Gastroesophageal sphincter (tissue), 3 donors: Measurements from ENCODE around the gene UBL4A.

Source experiments
- CTCF ChIP-seq, 4 experiments: fragments of 200-600 bp in 2 of 4; fragments of 450-650 bp in 2 of 4; sonication (generic) in 1 of 4; IDR thresholded peaks; one replicate each; pipeline ENCODE4 v1.5.1; 2017 to 2019; ENCODE audit warnings: antibody characterized with exemption in 4 of 4, mild to moderate bottlenecking in 2 of 4, moderate library complexity in 2 of 4
- POLR2A ChIP-seq, 2 donors: fragments of 450-650 bp; IDR thresholded peaks; one replicate each; pipeline ENCODE4 v1.6.1; 2017; ENCODE audit warnings: antibody characterized with exemption in 2 of 2, mild to moderate bottlenecking in 2 of 2, moderate library complexity in 1 of 2

GRCh38 chrX:154502989-154503388, 16.6 kb upstream of the UBL4A start:
- TF ChIP-seq CTCF (IDR thresholded peaks at IDR 0.05) = no peak
- no peak for TF ChIP-seq POLR2A (IDR thresholded peaks at IDR 0.05)
